ENCODE measurements around the gene ZNF334. TPM values are rescaled to one million over a fixed set of nuclear protein-coding genes. Genes with fewer than 3 reads are reported as not detected.

Gene ZNF334
- total RNA-seq, 1 experiment from 2014 or later: 18.7 TPM

DNA sequence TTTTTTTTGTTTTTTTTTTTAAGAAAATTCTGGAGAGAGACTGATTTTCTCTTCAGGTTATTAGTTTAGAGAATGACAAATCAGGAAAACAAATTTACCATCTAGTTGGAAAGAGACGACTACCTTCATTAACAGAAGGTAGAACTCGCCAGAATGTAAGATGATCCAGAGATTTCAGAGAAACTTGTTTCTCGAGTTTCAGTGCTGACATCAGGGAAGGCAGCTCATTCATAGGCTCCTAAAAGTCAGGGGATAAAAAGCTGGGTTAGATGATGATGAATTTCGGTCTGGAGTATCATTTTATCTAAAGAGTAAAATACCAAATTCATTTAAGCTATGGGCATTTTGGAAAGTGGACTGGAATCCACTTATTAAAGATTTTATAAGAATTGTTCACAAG, 27.9 kb downstream of the ZNF334 start:
- ChIA-PET CTCF (interaction anchor here (0.6 to 2.5 kb wide), 16 partner anchors 12 to 1738 kb away, joined by 3 to 8 read pairs (median 4); partner anchors contain the start of genes ELMO2 and ZNF334), POLR2A (interaction anchor here (0.6 to 1.1 kb wide), 2 partner anchors 27 to 28 kb away, joined by 3 read pairs; partner anchors contain the start of gene ZNF334)
- no peak for TF ChIP-seq OVOL2 (CRISPR knock-in tag; IDR thresholded peaks at IDR 0.05; ENCODE audit: borderline replicate concordance)
- TF ChIP-seq JAZF1 (CRISPR knock-in tag; IDR thresholded peaks at IDR 0.05): no peak
- TF ChIP-seq, protein P1, sequence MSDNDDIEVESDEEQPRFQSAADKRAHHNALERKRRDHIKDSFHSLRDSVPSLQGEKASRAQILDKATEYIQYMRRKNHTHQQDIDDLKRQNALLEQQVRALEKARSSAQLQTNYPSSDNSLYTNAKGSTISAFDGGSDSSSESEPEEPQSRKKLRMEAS (CRISPR knock-in tag; IDR thresholded peaks at IDR 0.05): no peak
- TF ChIP-seq, protein P2, sequence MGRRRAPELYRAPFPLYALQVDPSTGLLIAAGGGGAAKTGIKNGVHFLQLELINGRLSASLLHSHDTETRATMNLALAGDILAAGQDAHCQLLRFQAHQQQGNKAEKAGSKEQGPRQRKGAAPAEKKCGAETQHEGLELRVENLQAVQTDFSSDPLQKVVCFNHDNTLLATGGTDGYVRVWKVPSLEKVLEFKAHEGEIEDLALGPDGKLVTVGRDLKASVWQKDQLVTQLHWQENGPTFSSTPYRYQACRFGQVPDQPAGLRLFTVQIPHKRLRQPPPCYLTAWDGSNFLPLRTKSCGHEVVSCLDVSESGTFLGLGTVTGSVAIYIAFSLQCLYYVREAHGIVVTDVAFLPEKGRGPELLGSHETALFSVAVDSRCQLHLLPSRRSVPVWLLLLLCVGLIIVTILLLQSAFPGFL (CRISPR knock-in tag; IDR thresholded peaks at IDR 0.05; ENCODE audit: borderline replicate concordance): no peak
- TF ChIP-seq SMAD4 (CRISPR knock-in tag; IDR thresholded peaks at IDR 0.05): no peak
- TF ChIP-seq, protein P3, sequence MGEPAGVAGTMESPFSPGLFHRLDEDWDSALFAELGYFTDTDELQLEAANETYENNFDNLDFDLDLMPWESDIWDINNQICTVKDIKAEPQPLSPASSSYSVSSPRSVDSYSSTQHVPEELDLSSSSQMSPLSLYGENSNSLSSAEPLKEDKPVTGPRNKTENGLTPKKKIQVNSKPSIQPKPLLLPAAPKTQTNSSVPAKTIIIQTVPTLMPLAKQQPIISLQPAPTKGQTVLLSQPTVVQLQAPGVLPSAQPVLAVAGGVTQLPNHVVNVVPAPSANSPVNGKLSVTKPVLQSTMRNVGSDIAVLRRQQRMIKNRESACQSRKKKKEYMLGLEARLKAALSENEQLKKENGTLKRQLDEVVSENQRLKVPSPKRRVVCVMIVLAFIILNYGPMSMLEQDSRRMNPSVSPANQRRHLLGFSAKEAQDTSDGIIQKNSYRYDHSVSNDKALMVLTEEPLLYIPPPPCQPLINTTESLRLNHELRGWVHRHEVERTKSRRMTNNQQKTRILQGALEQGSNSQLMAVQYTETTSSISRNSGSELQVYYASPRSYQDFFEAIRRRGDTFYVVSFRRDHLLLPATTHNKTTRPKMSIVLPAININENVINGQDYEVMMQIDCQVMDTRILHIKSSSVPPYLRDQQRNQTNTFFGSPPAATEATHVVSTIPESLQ (CRISPR knock-in tag; IDR thresholded peaks at IDR 0.05): no peak
- no peak for TF ChIP-seq ETV6 (CRISPR knock-in tag; IDR thresholded peaks at IDR 0.05)
- no peak for TF ChIP-seq ZNF671 (CRISPR knock-in tag; IDR thresholded peaks at IDR 0.05)
- TF ChIP-seq TEAD1 (CRISPR knock-in tag; IDR thresholded peaks at IDR 0.05): no peak
- no peak for TF ChIP-seq ELF4 (CRISPR knock-in tag; IDR thresholded peaks at IDR 0.05; ENCODE audit: low read depth)
- TF ChIP-seq, protein P4, sequence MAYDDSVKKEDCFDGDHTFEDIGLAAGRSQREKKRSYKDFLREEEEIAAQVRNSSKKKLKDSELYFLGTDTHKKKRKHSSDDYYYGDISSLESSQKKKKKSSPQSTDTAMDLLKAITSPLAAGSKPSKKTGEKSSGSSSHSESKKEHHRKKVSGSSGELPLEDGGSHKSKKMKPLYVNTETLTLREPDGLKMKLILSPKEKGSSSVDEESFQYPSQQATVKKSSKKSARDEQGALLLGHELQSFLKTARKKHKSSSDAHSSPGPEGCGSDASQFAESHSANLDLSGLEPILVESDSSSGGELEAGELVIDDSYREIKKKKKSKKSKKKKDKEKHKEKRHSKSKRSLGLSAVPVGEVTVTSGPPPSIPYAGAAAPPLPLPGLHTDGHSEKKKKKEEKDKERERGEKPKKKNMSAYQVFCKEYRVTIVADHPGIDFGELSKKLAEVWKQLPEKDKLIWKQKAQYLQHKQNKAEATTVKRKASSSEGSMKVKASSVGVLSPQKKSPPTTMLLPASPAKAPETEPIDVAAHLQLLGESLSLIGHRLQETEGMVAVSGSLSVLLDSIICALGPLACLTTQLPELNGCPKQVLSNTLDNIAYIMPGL (CRISPR knock-in tag; IDR thresholded peaks at IDR 0.05): no peak
- TF ChIP-seq JUN (CRISPR knock-in tag; IDR thresholded peaks at IDR 0.05): no peak
- TF ChIP-seq NFATC4 (CRISPR knock-in tag; IDR thresholded peaks at IDR 0.05): no peak
- Mint-ChIP-seq H3K27ac (no peak overlapping the region; the same call in 1 of the 2 replicates), H3K9me3 (peaks cover 9% of the 10 kb centered on the region; the same call in 1 of the 2 replicates), H3K4me1 (peaks cover 20% of the 10 kb centered on the region), H3K4me3 (peak overlapping the region; percentile 38), H3K36me3 (peaks cover 11% of the 10 kb centered on the region; the same call in 1 of the 2 replicates), H3K27me3 (ENCODE audit: low read depth) (no peaks in the 10 kb centered on the region)
- ATAC-seq (peak; percentile 47), DNase-seq (ENCODE audit: low spot score) (no peak)

DNA sequence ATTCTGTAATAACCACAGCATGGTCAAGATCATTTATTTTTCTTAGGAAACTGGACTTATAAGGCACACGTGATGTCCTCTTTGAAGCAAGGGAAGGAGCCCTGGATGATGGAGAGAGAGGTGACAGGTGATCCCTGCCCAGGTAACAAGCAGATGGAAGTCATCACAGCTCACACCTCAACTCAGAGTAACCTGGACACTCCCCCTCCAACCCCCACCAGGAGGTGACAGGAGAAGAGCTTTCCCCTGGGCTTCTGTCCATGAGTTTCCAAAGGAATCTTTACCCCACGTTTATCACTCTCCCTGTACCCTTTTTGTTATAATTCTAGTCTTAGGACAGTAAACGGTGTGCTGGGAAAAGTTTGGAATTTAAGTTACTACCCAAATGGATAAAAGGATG, 28.4 kb downstream of the ZNF334 start:
- H3K9me3 Mint-ChIP-seq: peaks cover 11% of the 10 kb centered on the region; the same call in 1 of the 2 replicates
- ChIA-PET CTCF (interaction anchor here (0.6 to 2.5 kb wide), 16 partner anchors 13 to 1737 kb away, joined by 3 to 8 read pairs (median 4); partner anchors contain the start of genes ELMO2 and ZNF334), POLR2A (interaction anchor here (0.6 to 1.1 kb wide), 2 partner anchors 26 to 28 kb away, joined by 3 read pairs; partner anchors contain the start of gene ZNF334)
- ATAC-seq (peak; percentile 65), DNase-seq (ENCODE audit: low spot score) (no peak)
- peaks cover 25% of the 10 kb centered on the region for H3K4me1 Mint-ChIP-seq
- H3K27me3 Mint-ChIP-seq (ENCODE audit: low read depth): no peaks in the 10 kb centered on the region
- peaks cover 12% of the 10 kb centered on the region; the same call in 1 of the 2 replicates for H3K36me3 Mint-ChIP-seq
- TF ChIP-seq GTF2I (CRISPR knock-in tag; conservative IDR thresholded peaks at IDR 0.05) (no peak), ZNF416 (CRISPR knock-in tag; IDR thresholded peaks at IDR 0.05) (no peak), ESRRA (CRISPR knock-in tag; IDR thresholded peaks at IDR 0.05; ENCODE audit: borderline replicate concordance) (no peak), ZNF396 (CRISPR knock-in tag; IDR thresholded peaks at IDR 0.05; ENCODE audit: borderline replicate concordance) (no peak), NFE2L1 (CRISPR knock-in tag; IDR thresholded peaks at IDR 0.05) (no peak), TEAD1 (CRISPR knock-in tag; IDR thresholded peaks at IDR 0.05) (no peak), NR3C1 (CRISPR knock-in tag; conservative IDR thresholded peaks at IDR 0.05; ENCODE audit: low read depth) (no peak), RORB (CRISPR knock-in tag; IDR thresholded peaks at IDR 0.05) (no peak)
- TF ChIP-seq, protein P5, sequence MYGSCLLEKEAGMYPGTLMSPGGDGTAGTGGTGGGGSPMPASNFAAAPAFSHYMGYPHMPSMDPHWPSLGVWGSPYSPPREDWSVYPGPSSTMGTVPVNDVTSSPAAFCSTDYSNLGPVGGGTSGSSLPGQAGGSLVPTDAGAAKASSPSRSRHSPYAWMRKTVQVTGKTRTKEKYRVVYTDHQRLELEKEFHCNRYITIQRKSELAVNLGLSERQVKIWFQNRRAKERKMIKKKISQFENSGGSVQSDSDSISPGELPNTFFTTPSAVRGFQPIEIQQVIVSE (CRISPR knock-in tag; IDR thresholded peaks at IDR 0.05; ENCODE audit: borderline replicate concordance): no peak
- TF ChIP-seq, protein P6, sequence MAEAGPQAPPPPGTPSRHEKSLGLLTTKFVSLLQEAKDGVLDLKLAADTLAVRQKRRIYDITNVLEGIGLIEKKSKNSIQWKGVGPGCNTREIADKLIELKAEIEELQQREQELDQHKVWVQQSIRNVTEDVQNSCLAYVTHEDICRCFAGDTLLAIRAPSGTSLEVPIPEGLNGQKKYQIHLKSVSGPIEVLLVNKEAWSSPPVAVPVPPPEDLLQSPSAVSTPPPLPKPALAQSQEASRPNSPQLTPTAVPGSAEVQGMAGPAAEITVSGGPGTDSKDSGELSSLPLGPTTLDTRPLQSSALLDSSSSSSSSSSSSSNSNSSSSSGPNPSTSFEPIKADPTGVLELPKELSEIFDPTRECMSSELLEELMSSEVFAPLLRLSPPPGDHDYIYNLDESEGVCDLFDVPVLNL (CRISPR knock-in tag; IDR thresholded peaks at IDR 0.05; ENCODE audit: borderline replicate concordance, low read depth): no peak
- TF ChIP-seq, protein P7, sequence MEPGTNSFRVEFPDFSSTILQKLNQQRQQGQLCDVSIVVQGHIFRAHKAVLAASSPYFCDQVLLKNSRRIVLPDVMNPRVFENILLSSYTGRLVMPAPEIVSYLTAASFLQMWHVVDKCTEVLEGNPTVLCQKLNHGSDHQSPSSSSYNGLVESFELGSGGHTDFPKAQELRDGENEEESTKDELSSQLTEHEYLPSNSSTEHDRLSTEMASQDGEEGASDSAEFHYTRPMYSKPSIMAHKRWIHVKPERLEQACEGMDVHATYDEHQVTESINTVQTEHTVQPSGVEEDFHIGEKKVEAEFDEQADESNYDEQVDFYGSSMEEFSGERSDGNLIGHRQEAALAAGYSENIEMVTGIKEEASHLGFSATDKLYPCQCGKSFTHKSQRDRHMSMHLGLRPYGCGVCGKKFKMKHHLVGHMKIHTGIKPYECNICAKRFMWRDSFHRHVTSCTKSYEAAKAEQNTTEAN (CRISPR knock-in tag; IDR thresholded peaks at IDR 0.05): no peak
- H3K4me3 Mint-ChIP-seq: peak overlapping the region; percentile 38
- no peak overlapping the region for H3K27ac Mint-ChIP-seq
